GM06990 (cell line): ENCODE data around the gene FERMT1.

Experiments used
- DNase-seq: peaks from one replicate; pipeline ENCODE4 v3.0.0-alpha.2; 2011; ENCODE audit not compliant: insufficient read length; ENCODE audit errors: extremely low read depth
- H3K27me3 ChIP-seq: replicated peaks from 2 replicates; pipeline ENCODE4 v1.6.0; 2011; ENCODE audit warnings: low read length; ENCODE audit not compliant: control insufficient read depth, insufficient read depth
- H3K36me3 ChIP-seq: 2 replicates; pipeline ENCODE4 v1.5.1; 2011; ENCODE audit warnings: low read length; ENCODE audit not compliant: control insufficient read depth, insufficient read depth
- H3K4me3 ChIP-seq: replicated peaks from 2 replicates; pipeline ENCODE4 v1.5.1; 2011; ENCODE audit warnings: low read depth, mild to moderate bottlenecking, control low read depth, low read length
- CTCF ChIP-seq: IDR thresholded peaks from 2 replicates; pipeline ENCODE4 v1.5.1; 2011; ENCODE audit warnings: low read length, control low read depth, mild to moderate bottlenecking, inconsistent platforms; ENCODE audit not compliant: insufficient read depth, poor library complexity, severe bottlenecking

FERMT1 gene

GRCh38 chr20:6053064-6053775 is 69.6 kb downstream of the FERMT1 start:
- no peak overlapping the region for H3K4me3 ChIP-seq
- no peak for TF ChIP-seq CTCF
- H3K27me3 ChIP-seq: peaks cover 2% of the 10 kb centered on the region; the same call in 1 of the 2 replicates
- no peak for DNase-seq
- H3K36me3 ChIP-seq: no peaks in the 10 kb centered on the region

- no peak for TF ChIP-seq CTCF
- H3K36me3 ChIP-seq: no peaks in the 10 kb centered on the region
- no peak for DNase-seq
- H3K27me3 ChIP-seq: peaks cover 2% of the 10 kb centered on the region; the same call in 1 of the 2 replicates
- no peak overlapping the region for H3K4me3 ChIP-seq
Observed at GRCh38 chr20:6051505-6051904, 71.3 kb downstream of the FERMT1 start.

- Histone ChIP-seq H3K4me3 (no peak overlapping the region), H3K27me3 (peaks cover 2% of the 10 kb centered on the region; the same call in 1 of the 2 replicates), H3K36me3 (no peaks in the 10 kb centered on the region)
- no peak for DNase-seq
- no peak for TF ChIP-seq CTCF
Observed at GRCh38 chr20:6048391-6048790, 74.4 kb downstream of the FERMT1 start.

- Histone ChIP-seq H3K27me3 (peaks cover 2% of the 10 kb centered on the region; the same call in 1 of the 2 replicates), H3K4me3 (no peak overlapping the region), H3K36me3 (no peaks in the 10 kb centered on the region)
- DNase-seq: no peak
- no peak for TF ChIP-seq CTCF
Observed at GRCh38 chr20:6046432-6046831, 76.4 kb downstream of the FERMT1 start.

- DNase-seq: no peak
- H3K27me3 ChIP-seq: no peaks in the 10 kb centered on the region
- H3K4me3 ChIP-seq: no peak overlapping the region
- peaks cover 3% of the 10 kb centered on the region for H3K36me3 ChIP-seq
- TF ChIP-seq CTCF: no peak
Observed at GRCh38 chr20:6045566-6045965, 77.3 kb downstream of the FERMT1 start.
